NCI-H345 treated with DMSO at 0.1 percent for 48 hours (cell line): Measurements from ENCODE around the gene ARL8A.
"Not testable (repeated sequence)": the region's sequence is repeated elsewhere in the genome, so short reads cannot be mapped to it uniquely, and the experiment has no call there.

Source experiments
- DNase-seq: peaks from one replicate; lab custom pipeline; 2025; ENCODE audit not compliant: unreplicated experiment; lab: John Stamatoyannopoulos, UW

ARL8A gene

GRCh38 chr1:202176949-202177927, 32.7 kb upstream of the ARL8A start:
- DNase-seq, result no peak

GRCh38 chr1:202173993-202174392, 29.5 kb upstream of the ARL8A start:
- DNase-seq, result no peak

- no peak for DNase-seq
These were observed 27.4 kb upstream of the ARL8A start for GRCh38 chr1:202172015-202172355.

GRCh38 chr1:202171292-202172014, 26.9 kb upstream of the ARL8A start:
- no peak for DNase-seq

GRCh38 chr1:202170726-202171125, 26.2 kb upstream of the ARL8A start:
- no peak for DNase-seq

GRCh38 chr1:202168861-202169260, 24.3 kb upstream of the ARL8A start:
- no peak for DNase-seq

GRCh38 chr1:202167708-202168415, 23.3 kb upstream of the ARL8A start:
- no peak for DNase-seq

- not testable (repeated sequence) for DNase-seq
These were observed 22.5 kb upstream of the ARL8A start for GRCh38 chr1:202167054-202167453.

GRCh38 chr1:202165942-202166843, 21.7 kb upstream of the ARL8A start:
- DNase-seq, result no peak

- DNase-seq, result no peak
These were observed 20.9 kb upstream of the ARL8A start for GRCh38 chr1:202165267-202165941.

GRCh38 chr1:202164271-202165037, 19.9 kb upstream of the ARL8A start:
- no peak for DNase-seq

GRCh38 chr1:202163281-202164270, 19.0 kb upstream of the ARL8A start:
- DNase-seq, result no peak

GRCh38 chr1:202162418-202163280, 18.1 kb upstream of the ARL8A start:
- DNase-seq, result no peak

GRCh38 chr1:202162047-202162417, 17.5 kb upstream of the ARL8A start:
- no peak for DNase-seq

GRCh38 chr1:202161151-202162046, 16.9 kb upstream of the ARL8A start:
- no peak for DNase-seq

GRCh38 chr1:202160377-202160940, 15.9 kb upstream of the ARL8A start, which contains the start of gene PTPN7:
Gene PTPN7, minus strand, starts transcription at chr1:202160602. Its CDS starts 1,200 bp downstream, at chr1:202159402.
- DNase-seq, result no peak
